ENCODE results near the gene TSLP. TPM values are rescaled to one million over a fixed set of nuclear protein-coding genes. Genes with fewer than 3 reads are reported as not detected.

TSLP gene
- total and polyA plus RNA-seq, 7 donors, result 0.42 to 2.4 (median 0.95) TPM

GRCh38 chr5:111111956-111112355 lies 40.4 kb downstream of the TSLP start:
- TF ChIP-seq CTCF (IDR thresholded peaks at IDR 0.05), result no peak
- no peaks in the 10 kb centered on the region for H3K9me3 ChIP-seq
- peaks cover 6 to 100% of the 10 kb centered on the region in 2 donors for H3K36me3 ChIP-seq (ENCODE audit: insufficient read depth in 1 of 2, low read depth in 1 of 2)
- ATAC-seq, result no peak
- no peak for DNase-seq
- intact Hi-C loops (cut with DNase I), result no loop called here
- 86 to 93% (median 89%) methylated on average over 3 of the region's 3 CpGs for WGBS, 3 donors
- no peak overlapping the region for H3K4me3 ChIP-seq
- H3K27ac ChIP-seq, result no peak overlapping the region
- H3K4me1 ChIP-seq, result no peaks in the 10 kb centered on the region
- no peaks in the 10 kb centered on the region for H3K27me3 ChIP-seq (ENCODE audit: insufficient read depth in 3 of 3, low read length in 2 of 3)

GRCh38 chr5:111113678-111114077 lies 42.2 kb downstream of the TSLP start:
- no peak for DNase-seq
- Histone ChIP-seq H3K27ac (no peak overlapping the region), H3K36me3 (ENCODE audit: insufficient read depth in 1 of 2, low read depth in 1 of 2) (peaks cover 9 to 100% of the 10 kb centered on the region in 2 donors), H3K4me1 (no peaks in the 10 kb centered on the region), H3K4me3 (no peak overlapping the region), H3K9me3 (no peaks in the 10 kb centered on the region), H3K27me3 (ENCODE audit: insufficient read depth in 3 of 3, low read length in 2 of 3) (no peaks in the 10 kb centered on the region)
- ATAC-seq, result no peak
- no peak for TF ChIP-seq CTCF (IDR thresholded peaks at IDR 0.05)
- intact Hi-C loops (cut with DNase I), result no loop called here
- 92 to 97% (median 94%) methylated on average over 3 of the region's 3 CpGs for WGBS, 3 donors

GRCh38 chr5:111115229-111115628 lies 43.7 kb downstream of the TSLP start:
- H3K27me3 ChIP-seq (ENCODE audit: insufficient read depth in 3 of 3, low read length in 2 of 3), result no peaks in the 10 kb centered on the region
- no peak for ATAC-seq
- 99 to 100% (median 100%) methylated on average over 1 of the region's 1 CpG for WGBS, 3 donors
- no peaks in the 10 kb centered on the region for H3K4me1 ChIP-seq
- no peaks in the 10 kb centered on the region for H3K9me3 ChIP-seq
- no peak overlapping the region for H3K4me3 ChIP-seq
- H3K36me3 ChIP-seq (ENCODE audit: insufficient read depth in 1 of 2, low read depth in 1 of 2), result peaks cover 9 to 100% of the 10 kb centered on the region in 2 donors
- no peak overlapping the region for H3K27ac ChIP-seq
- no peak for DNase-seq
- intact Hi-C loops (cut with DNase I), result no loop called here
- TF ChIP-seq CTCF (IDR thresholded peaks at IDR 0.05), result no peak

- 69 to 89% (median 84%) methylated on average over 1 of the region's 1 CpG for WGBS, 3 donors
- peaks cover 11 to 100% of the 10 kb centered on the region in 2 donors for H3K36me3 ChIP-seq (ENCODE audit: insufficient read depth in 1 of 2, low read depth in 1 of 2)
- intact Hi-C loops (cut with DNase I), result no loop called here
- no peak overlapping the region for H3K4me3 ChIP-seq
- ATAC-seq (no peak), DNase-seq (no peak)
- H3K4me1 ChIP-seq, result no peaks in the 10 kb centered on the region
- no peak overlapping the region for H3K27ac ChIP-seq
- no peaks in the 10 kb centered on the region for H3K9me3 ChIP-seq
- no peak for TF ChIP-seq CTCF (IDR thresholded peaks at IDR 0.05)
- no peaks in the 10 kb centered on the region for H3K27me3 ChIP-seq (ENCODE audit: insufficient read depth in 3 of 3, low read length in 2 of 3)
Measured at GRCh38 chr5:111116550-111116949, 45.0 kb downstream of the TSLP start.

- intact Hi-C loops (cut with DNase I), result no loop called here
- Histone ChIP-seq H3K36me3 (ENCODE audit: insufficient read depth in 1 of 2, low read depth in 1 of 2) (peaks cover 14 to 100% of the 10 kb centered on the region in 2 donors), H3K9me3 (no peaks in the 10 kb centered on the region), H3K4me1 (no peaks in the 10 kb centered on the region), H3K27ac (no peak overlapping the region), H3K4me3 (no peak overlapping the region), H3K27me3 (ENCODE audit: insufficient read depth in 3 of 3, low read length in 2 of 3) (no peaks in the 10 kb centered on the region)
- DNase-seq (no peak), ATAC-seq (no peak)
- WGBS, 3 donors, result 46 to 65% (median 55%) methylated on average over 1 of the region's 1 CpG
- TF ChIP-seq CTCF (IDR thresholded peaks at IDR 0.05), result no peak
Measured at GRCh38 chr5:111117136-111117535, 45.6 kb downstream of the TSLP start.

Data from psoas muscle (tissue), 8 donors.